NCI-H446 (cell line): ENCODE results near the gene SGIP1.

Source experiments
- DNase-seq, 2 experiments: peaks; one replicate each; lab custom pipeline; 2025; lab: John Stamatoyannopoulos, UW

Gene SGIP1

DNA sequence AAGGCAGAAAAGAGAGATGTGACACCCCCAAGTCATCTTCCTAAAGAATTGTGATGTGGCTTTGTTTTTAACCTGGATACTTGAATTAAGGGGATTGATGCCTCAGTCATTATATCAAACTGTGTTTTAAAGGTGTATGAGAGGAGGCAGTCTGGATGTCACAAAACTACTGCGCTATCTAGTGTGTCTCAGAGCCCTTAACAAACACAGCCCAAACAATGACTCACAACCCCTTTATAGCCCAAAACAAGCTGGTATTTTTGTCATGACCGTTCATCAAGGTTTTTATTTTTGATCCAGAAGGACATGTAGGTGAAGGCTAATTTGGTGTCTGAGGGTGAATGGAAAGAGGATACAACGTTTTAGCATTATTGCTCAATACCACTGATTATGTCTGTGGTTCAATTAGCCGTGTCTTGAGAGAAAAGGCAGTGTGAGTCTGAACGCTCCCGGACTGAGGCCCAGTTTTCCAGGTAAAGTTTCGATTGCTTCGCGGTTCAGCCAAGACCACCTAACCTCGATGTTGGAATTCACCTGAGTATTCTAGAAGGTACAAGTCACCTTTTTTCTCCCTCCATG is 71.6 kb downstream of the SGIP1 start:
- DNase-seq: no peak

DNA sequence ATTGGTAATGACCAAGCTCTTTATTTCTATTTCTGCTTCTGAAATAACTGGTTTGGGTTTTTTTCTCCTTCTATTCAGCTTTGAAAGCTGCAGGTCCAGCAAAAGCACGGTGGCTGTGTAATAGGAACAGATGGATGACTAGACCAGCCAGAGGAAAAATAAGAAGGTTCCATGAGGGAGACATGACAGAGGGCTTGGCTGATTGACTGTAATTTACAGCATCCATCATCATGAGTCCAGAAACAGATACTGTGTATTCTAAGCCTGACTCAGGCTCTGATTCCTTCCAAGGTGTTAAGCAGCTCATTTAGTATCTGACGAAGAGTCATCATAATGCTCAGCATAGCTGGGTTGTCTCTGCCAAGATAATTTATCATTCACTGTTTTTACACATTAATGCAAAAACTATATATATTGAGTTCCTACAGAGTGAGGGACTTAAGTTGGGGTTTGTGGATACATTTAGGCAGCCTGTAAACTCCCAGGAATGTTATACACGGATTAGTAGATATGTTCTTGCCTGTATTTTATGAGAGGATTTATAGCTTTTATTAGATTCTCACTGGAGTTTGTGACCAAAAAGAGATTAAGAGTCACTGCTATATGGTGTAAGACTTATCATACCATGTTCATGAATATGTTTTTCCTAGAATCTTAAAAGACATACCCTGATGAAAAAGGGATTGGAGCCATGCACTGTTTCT is 72.6 kb downstream of the SGIP1 start:
- DNase-seq: peak in 1 of 2 experiments; percentile 75

DNA sequence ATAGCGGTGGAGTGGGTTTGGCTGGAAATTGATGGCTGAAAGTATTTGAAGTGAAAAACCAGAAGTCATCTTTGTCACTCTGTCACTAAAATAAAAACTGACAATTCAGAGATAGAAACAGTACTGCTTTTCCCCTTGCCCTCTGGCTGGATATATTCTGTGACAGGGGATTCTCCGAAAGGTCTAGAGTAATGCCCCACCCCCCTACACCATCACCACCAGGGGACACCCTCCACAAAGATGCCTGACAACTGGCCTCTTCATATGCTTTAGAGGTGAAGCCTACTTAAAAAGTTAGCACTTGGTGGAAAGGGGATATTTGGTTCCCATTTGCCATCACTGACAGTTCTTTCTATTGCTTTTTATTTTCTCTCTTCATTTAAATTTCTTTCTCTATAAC is 73.5 kb downstream of the SGIP1 start:
- no peak for DNase-seq

DNA sequence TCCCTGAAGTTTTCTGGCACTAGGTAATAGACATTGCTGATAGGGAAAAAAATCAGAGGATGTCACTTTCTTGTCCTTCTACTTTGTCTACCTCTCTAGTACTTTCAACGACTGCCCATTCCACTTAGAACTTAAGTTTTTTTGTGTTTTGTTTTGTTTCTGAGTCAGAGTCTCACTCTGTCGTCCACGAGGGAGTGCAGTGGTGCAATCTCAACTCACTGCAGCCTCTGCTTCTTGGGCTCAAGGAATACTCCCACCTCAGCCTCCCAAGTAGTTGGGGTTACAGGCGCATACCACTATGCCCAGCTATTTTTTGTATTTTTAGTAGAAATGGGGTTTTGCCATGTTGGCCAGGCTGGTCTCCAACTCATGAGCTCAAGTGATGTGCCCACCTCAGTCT is 79.2 kb downstream of the SGIP1 start:
- DNase-seq: no peak

DNA sequence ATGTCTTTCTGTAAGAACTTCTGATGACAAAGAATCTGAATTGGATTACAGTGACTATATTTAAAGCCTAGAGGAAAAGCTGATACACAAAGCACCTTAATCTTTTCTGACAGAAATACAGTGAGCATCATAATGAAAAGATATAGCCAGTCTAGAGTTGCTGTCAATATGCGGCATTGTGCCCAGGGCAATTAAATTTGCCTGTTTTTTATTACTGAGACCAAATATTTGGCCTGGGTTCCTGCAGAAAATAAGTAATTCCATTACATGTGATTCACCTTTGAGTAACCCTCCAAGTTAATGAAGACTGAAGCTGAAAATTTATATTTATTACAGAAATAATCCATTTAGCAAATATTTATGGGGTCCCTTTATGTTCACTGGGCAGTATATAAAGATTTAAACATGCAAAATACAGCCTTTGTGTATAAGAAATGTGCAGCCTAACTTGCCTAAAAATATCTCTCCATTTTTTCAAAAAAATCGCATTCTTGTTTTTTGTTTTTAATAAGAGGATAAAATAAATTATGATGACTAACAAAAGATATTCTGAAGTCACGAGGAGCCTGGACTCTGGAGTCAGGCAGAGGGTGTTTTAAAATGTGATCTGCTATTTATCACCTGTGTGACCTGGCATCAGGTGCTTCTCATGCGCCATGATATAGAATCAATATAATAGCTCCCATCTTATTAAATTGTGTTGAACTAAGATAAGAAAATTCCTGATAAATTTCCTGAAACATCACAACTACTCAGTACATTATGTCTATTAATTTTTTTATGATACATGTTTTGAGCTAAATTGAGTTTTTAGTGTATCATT is 83.6 kb downstream of the SGIP1 start:
- no peak for DNase-seq

DNA sequence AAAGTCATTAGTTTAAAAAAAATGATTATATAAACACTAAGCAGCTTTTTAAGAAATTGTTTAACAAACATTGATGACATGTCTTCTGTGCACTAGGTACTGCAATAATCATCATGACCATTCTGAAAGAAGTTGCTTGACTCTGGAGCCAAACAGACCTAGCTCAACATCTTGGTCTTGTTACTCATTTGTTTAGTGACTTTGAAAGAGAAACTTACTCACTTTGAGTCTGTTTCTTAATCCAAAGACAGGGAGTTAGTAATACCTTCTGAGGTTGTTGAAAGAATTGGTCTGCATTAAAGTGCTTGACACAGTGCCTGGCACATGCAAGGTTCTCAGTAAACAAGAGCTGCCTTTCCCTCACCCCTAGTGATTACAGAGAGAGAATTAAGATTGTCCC is 84.4 kb downstream of the SGIP1 start:
- DNase-seq: no peak

DNA sequence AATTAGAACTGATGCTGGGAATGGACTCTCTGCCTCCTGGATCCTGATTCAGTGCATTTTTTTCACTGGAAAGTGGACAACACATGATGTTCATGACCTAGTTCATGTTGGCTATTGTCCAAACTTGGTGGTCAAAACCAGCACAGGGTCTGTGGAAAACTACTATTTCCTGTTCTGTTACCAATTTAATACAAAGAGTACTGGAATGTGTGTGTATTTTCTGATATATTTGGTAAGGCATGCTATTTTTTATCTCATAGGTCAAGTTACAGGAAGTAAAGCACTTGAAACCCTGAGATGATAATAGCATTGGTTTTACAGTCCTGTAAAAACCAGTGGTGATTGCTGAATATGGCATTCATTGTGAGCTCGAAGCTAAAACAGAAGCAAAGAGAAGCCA is 89.9 kb downstream of the SGIP1 start:
- DNase-seq: no peak

DNA sequence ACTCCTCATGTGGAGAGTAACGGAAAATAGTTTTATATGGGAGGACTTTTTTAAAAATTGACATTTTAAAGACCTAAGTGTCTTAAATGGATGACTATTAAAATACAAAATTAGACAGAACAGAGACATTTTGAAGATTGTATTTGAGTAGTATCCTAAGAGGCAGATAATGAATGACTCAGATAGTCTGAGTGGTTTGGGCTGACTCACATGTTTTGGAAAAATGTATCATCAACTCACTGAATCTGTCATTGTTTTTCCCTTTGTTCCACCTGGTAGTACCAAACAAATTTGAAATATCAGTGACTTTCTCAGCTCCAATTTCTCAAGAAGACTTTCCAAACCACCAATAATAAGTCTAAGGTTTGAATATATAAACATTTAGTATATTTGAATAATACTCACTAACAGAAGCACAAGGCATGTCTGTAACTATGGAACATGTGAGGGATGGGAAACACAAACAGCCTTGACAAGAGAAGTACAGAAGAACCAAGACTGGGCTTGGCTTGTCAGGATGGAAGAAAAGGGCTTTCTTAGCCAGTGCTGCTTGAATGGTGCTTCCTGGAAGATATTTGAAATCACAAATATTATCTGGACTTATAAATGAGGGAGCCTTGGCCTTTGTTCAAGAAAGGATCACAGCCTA is 90.6 kb downstream of the SGIP1 start:
- DNase-seq: no peak

DNA sequence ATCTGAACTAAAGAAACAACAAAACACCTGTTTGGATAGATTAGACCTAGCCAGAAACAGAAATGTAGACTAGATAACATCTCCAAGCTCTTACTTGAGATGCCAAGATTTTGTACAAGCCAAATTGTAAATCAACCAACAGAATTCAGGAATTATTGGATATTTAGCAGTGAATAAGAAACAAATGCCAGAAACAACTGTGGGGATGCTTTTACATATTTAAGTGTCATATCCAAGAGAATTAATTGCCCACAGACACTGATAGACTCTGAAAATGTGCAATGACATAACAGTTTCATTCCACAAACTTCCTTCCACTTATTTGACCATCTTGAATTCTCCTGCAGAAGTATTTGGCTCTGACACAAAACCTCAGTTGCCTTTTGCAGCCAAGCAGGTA is 92.3 kb downstream of the SGIP1 start:
- no peak for DNase-seq

DNA sequence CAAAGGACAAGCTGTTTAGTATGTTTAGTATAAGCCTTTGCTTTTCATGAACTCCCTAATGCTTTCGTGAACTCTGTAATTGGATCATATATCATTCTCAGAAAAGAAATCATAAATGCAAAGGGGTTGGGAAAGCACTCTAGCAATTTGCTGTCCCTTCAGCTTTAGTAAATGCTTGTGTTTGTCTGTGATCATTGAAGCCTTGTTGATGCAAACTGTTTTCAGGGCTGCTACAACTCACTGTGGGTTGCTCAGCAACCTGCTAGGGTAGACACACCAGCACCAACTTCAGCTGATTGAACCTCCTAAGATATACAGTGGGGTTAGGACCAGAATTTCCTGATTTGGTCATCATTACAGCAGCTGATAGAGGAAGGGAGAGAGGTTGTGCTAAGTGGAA is 95.0 kb downstream of the SGIP1 start:
- no peak for DNase-seq

DNA sequence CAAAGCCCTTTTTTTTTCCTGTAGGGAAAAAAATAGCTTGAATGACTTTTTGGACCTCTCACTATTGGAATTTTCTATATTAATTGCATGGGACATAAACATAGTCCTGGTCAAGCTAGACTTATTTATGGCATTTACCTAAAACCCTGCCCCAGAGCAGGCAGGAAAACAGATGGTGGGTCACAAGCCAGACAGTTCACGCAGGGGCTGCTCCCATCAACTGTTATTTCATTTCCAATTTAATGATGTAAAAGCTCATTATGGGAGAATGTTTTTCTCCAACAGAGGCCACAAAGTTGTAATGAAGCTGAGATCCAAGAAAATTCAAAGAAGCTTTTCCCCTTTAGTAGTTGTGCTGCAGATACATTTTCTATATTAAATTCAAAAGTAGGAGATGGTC is 99.2 kb downstream of the SGIP1 start:
- DNase-seq: no peak

DNA sequence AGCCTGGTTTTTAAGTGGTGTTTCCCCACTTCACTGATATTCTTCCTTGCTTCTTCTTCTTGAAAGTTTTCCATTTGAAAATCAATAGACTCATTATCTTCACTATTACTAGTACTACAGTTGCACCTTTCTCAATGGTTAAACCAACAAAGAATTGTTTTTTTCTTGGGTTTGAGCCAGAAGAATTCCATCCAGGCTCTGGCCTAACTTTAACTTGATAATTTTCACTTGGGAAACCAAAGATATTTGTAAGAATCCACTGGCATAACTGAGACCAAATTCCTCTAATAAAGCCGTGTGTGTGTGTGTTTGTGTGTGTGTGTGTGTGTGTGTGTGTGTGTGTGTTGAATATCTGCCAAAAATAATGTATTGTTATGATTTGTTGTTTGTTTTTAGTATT is 103.2 kb downstream of the SGIP1 start:
- DNase-seq: no peak

DNA sequence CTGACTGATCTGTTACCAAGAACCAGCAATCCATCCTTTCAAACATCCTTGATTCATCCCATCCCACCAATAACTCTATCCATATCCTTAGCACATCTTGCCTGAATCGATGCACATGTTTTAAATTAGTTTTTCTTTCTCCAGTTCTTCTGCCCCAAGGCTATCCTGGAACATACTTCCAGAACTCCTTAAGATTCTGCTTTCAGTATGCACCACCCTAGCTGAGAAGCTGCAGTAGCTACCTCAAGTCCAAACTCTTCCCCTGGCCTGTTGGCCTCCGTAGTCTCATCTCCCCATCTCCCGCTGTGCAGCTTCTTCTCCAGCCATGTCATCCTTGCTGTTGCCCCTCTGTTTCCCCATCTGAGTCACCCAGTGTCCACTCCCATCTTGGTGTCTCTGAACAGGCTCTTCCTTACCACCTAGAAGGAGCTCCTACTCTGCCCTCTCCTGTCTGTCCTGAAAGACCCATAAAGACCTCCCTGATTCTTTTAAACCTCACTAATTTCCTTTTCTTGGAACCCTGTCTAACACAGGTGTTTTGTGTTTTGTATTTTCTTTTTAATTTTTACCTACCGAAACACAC is 108.0 kb downstream of the SGIP1 start:
- no peak for DNase-seq

DNA sequence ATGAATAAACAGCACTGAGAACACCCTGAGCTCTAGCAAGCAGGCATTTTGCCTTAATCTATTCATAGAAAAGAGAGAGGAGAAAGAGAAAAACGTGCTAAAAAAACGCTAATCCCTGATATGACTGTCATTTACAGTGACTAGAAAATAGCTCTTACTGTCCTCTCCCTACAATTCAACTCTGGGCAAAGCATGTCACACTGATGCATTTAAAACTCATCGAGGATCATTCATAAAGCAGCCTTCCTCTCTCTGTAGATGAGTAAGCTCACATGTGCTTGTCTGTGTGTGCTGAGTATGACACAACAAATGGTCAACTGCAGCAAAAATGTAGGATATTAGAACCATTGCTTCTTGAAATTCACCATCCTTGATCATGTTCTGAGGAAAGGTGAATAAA is 109.0 kb downstream of the SGIP1 start:
- DNase-seq: no peak

DNA sequence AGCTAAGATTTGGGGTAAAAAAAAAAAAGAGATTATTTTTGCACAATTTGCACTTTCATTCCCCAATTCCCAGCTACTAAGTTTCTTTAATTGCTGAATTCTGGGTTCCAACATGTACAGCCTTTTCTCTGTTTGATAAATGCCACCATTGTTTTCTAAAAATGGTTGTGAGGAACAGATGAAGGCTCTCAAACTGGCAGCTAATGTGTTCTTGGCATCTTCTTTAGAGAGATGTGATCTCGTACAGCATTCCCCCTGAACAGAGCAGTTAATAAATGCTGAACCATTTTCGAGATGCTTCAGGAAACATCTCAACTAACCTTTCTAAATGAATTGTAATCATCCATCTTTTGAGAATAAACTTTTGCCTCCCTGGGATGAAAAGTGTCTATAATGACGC is 110.4 kb downstream of the SGIP1 start:
- no peak for DNase-seq

DNA sequence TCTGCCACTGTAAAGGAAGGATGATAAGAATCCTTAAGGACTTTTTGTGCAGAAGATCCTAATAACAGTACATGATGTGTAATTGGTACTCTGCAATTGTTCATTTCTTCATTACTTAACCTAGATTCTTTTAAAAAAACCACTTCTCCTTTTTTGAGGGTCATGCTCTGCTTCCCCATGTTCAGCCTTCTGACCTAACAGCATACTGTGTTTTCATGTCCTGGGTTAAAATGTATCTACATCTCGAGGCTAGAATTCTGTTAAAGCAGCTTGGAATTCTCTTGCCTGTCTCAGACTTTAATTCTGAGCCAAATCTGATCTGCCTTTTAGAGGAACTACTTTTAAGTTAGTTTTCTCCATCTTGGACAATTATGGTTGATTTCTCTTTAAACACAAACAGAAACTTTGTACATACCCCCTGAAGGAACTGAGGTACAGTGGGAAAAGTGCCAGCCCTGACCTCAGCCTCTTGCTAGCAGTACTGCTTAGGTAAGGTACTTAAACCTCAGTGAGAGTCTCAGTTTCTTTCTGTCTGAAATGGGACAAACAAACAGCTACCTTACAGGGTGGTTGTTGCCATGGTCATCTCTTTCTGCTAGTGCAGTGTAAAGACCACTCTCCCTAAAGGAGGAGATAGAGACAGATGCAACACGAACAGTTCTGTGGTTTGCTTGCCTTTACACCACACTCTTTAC is 115.1 kb downstream of the SGIP1 start:
- DNase-seq: no peak

DNA sequence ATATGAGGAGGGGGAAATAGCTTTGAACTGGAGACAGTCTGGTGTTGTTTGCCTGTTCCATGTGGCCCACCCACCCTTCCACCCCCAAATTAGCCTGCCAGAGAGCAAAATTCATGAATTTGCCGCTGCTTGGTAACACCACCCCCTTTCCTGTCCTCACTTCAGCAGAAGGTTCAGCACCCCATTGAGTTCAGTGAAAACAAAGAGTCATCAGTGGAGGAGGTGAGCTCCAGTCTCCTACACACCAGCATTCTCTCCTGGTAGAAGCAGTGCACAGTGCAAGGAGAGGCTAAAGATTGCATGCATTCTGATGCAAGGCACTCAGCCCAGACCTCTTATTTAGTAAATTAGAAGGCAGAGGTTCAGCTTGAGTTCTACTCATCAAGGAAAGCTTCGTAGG is 118.6 kb downstream of the SGIP1 start:
- no peak for DNase-seq

DNA sequence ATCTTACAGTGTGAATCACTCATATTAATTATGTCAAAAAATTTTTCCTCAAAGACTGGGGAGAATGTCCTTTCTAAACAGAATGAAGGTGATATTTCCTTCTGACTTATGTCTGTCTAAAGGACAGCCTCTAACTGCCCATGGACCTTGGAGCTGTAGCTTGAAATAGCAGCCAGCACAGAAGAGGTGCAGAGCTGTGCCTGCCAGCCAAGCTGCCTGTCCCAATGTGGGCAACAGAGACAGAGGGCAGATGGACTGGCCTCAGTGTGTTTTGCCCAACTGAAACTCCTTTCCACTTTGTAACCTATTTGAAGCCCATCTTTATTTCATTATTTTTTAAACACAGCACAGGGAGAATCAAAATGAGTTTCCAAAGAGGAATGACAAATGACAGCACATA is 120.7 kb downstream of the SGIP1 start:
- no peak for DNase-seq

DNA sequence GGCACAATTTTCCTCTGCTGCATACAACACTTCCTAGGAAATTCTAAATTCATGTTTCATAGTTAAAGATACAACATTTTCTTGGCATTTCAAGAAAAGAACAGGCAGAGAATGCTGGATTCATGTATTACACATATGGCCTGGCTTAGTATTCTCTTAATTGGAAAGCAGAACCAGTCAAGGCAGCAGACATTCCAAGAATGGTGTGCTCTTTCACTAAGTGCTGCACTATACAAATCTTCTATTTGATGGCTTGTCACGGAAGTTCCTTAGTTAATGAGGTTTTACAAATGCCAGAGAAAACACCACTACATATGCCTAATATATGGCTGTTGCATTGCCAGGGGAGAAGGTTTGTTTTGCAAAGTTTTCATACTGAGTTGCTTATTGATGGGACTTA is 137.5 kb downstream of the SGIP1 start:
- no peak for DNase-seq

DNA sequence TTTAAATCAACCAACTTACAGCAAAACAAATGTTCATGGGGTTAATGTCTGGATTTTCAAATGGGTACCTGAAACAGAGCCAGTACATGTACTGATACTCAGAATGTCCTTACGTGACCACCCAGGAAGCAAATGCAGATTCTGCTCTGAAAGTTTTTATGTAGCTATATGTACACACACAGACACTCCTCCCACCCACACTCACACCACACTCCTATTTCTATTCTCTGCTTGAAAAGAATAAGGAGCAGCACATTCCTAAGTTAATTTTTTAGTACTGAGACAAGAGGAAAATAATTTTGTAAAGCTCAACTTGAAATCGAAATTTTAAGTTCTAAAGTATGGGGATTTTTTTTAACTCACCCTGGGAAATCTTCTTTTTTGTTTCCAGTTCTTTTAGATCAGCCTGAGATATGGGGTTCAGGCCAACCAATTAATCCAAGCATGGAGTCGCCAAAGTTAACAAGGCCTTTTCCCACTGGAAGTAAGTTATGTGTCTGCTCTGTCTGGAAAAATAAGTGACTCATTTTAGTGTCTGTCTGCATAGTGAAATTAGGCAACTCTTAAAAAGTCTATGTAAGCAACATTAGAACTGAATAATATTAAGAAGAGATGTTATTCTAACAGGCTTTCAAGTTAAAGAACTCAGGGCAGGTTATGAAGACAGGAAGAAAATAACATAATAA is 142.8 kb downstream of the SGIP1 start:
- DNase-seq: no peak

DNA sequence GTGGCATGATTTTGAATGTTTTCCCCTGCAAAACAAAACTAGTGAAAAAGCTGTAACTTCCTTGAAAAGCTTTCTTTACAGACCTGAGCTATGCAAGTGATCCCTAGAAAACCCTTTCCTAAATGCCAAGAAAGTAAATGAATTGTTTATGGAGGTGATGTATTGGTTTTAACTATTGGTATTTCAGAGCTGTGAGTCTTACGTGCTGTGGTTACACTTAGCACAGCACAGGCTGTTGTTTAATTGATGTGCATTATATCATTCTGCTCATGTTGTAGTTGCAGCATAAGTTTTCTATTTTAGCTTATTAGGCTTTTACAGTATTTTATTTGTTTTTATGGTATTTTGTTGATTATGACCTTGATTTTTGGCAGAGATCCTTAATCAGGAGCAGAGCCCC is 144.2 kb downstream of the SGIP1 start:
- no peak for DNase-seq
